ENCODE results near the gene SYNCRIP.
A peak's percentile ranks its signal among the peaks of the same experiment; 100 is the strongest.

The SYNCRIP gene

DNA sequence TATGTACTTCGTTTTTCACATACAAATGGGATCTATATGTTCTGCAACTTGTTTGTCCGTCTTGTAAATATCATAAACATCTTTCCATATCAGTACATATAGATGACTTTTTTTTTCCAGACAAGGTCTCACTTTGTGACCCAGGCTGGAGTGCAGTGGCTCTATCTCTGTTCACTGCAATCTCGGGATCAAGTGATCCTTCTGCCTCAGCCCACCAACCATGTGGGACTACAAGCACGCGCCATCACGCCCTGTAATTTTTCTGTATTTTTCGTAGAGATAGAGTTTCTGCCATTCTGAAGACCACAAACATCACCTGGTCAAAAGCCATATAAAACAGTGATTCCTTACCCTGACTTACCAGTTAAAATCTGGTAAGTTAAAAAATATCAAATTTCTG, 37.7 kb upstream of the SYNCRIP start:
- peak overlapping the region; percentile 77 for H3K4me3 ChIP-seq (ENCODE audit: low read depth, low read length)
- DNase-seq (ENCODE audit: low read depth) = no peak
- TF ChIP-seq, protein P1, sequence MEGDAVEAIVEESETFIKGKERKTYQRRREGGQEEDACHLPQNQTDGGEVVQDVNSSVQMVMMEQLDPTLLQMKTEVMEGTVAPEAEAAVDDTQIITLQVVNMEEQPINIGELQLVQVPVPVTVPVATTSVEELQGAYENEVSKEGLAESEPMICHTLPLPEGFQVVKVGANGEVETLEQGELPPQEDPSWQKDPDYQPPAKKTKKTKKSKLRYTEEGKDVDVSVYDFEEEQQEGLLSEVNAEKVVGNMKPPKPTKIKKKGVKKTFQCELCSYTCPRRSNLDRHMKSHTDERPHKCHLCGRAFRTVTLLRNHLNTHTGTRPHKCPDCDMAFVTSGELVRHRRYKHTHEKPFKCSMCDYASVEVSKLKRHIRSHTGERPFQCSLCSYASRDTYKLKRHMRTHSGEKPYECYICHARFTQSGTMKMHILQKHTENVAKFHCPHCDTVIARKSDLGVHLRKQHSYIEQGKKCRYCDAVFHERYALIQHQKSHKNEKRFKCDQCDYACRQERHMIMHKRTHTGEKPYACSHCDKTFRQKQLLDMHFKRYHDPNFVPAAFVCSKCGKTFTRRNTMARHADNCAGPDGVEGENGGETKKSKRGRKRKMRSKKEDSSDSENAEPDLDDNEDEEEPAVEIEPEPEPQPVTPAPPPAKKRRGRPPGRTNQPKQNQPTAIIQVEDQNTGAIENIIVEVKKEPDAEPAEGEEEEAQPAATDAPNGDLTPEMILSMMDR (IDR thresholded peaks at IDR 0.05; ENCODE audit: control insufficient read depth, extremely low read depth, insufficient read depth) = no peak

DNA sequence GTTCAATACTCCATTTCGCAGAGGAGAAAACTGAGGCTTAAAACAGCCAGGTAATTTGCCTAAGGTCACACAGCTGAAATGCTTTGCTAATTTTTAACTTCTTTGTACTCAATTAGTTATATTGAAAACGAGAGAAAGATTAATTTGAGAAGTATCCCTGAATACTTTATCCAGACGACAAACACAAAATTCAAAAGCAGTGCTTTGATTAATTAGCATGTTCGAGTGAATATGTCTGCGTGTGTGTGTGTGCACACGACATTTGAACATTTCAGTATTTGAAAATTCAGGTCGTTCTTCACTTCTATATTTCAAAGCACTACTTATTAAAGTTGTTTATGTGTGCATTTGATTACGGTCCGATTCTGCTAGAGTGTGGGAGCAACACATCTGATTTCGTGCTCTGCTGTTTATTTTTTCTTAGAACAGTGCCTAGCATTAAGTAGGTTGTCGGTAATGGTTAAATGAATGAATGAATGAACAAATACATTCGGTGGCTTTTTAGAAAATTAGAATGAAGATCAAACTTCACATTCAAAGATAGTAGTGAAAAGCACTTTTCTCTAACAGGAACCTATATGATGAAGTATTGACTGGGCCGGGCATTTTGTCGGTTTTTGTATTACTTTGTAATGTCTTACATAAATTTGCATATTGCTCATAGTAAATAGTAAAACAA, 36.9 kb upstream of the SYNCRIP start:
- DNase-seq (ENCODE audit: low read depth) = no peak
- TF ChIP-seq, protein P1 (IDR thresholded peaks at IDR 0.05; ENCODE audit: control insufficient read depth, extremely low read depth, insufficient read depth) = no peak

DNA sequence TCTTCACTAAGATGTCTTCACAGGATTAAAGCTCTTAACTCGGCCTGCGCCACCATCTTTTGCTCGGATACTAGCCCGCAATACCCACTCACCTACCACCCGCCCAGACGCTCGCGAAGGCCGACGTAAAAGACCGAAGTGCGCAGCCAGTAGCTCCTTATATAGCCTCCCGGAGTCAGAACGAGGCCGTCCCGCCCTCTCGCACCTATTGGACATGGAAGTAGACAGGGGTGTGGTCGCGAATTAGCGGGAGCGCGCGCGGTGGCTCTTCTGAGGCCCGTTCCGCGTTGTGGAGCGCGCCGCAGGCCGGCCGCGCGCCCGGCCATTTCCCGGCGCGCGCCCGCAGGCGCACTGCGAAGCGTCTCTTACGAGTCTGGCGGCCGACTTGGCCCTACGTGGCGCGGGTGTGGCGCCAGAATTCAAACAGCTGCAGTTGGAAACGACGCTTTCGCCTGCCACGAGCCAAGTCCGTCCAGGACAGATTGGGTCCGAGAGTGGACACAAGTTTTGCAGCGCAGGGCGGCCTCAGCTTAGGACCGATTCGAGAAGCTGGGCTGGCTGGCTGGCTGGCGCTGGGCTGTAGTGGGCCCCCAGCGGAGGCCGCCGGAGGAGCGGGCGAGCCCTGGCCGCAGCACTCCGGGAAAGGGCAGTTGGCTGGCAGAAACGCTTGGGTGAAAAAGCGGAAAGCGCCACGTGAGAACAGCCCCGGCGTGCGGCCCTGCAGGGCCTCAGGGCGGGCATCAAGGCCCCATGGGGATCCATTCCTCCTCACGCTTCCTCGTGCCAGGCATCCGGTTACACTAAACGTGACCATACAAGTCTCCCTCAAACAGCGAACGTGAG, 36.1 kb upstream of the SYNCRIP start:
- H3K4me3 ChIP-seq (ENCODE audit: low read depth, low read length) = peak overlapping the region; percentile 77
- TF ChIP-seq, protein P1 (IDR thresholded peaks at IDR 0.05; ENCODE audit: control insufficient read depth, extremely low read depth, insufficient read depth) = no peak
- peak; percentile 94 for DNase-seq (ENCODE audit: low read depth)

More for the DNA sequence above, 36.9 kb upstream of the SYNCRIP start:
- peak overlapping the region; percentile 77 for H3K4me3 ChIP-seq (ENCODE audit: low read depth, low read length)

DNA sequence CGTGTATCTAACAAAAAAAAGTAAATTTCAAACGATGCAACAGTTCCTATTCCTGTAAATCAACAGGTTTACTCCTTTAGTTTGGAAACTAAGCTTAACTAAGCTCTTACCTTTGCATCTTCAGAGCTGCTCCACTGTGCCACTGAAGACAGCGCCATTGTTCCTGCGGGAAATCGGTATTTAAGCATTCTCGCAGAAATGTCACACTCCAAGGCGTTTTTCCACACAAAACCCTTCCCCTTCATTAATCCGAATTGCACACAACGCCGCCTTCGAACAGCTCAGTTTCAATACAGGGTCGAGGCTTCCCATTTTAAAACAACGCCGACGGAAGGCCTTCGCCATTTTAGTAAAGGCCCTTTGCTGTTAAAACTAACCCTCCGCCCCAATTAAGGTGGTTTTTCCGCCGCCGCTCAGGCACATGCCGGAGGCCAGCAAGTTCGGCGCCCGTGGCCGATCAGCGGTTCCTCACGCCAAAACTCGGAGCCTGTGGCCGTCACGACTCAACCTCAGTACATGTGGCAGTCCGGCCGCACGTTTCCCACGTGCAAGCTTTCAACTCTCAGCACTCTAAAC, 35.4 kb upstream of the SYNCRIP start:
- H3K4me3 ChIP-seq (ENCODE audit: low read depth, low read length) = peak overlapping the region; percentile 77
- TF ChIP-seq, protein P1 (IDR thresholded peaks at IDR 0.05; ENCODE audit: control insufficient read depth, extremely low read depth, insufficient read depth) = no peak
- no peak for DNase-seq (ENCODE audit: low read depth)

DNA sequence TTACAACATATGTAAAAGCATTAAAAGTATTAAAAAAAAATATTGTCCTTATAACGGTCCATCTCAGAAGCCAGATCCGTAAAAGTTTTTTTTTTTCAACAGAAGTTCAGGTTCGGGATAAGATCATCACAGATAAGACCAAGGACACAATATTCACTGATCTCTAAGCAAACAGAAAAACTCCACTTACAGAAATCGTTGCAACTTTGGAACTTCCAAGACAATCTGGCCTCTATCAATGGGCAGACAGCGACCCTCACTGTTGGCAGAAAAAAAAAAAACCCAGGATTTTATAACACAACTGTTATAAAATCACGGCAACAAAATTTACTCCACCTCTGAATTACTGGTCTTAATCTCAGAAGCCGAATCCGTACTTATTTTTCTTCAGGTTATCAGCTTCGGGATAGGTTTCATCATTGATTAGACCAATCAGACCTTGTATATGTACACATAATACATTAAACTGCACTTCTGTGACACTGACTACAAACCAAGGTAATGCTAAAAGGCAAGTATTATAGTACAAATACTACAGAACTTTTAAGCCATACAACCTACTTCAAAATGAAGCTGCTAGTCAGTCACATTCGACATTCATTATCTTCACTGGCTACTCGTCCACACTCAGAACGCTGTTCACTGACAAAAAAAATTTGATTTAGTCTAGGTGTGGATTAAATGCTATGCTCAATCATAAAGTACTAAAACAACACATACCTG, 34.7 kb upstream of the SYNCRIP start:
- TF ChIP-seq, protein P1 (IDR thresholded peaks at IDR 0.05; ENCODE audit: control insufficient read depth, extremely low read depth, insufficient read depth) = peak; percentile 17; the same call in 1 of the 2 replicates
- H3K4me3 ChIP-seq (ENCODE audit: low read depth, low read length) = peak overlapping the region; percentile 77

DNA sequence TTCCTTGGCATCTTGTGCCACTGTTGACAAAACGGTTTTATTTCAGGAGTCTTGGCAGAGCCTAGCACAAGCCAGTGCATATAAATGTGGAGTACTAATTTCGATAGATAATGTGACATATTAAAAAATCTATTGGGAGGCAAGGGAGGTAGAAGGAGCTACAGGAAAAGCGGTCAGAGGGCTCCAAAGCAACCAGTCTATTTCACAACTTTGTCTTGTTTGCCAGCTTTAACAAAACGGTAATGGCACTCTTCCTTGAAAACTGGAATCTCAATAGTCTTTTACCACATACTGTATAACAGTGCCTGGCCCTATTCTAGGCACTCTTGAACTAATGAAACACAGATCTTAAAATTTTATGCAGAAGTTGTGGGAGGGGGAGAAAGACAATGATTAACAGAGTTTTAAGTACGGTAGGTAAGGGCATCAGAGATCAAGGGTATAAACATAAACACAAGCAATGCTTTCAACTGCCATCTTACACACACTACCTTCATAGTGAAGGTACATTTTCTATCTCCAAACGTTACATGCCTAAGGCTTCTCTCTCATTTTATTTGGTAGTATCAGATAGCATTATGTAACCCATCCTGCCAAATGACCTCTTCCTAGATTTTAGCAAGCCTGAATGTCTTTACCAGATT, 33.5 kb upstream of the SYNCRIP start:
- H3K4me3 ChIP-seq (ENCODE audit: low read depth, low read length) = peak overlapping the region; percentile 77
- TF ChIP-seq, protein P1 (IDR thresholded peaks at IDR 0.05; ENCODE audit: control insufficient read depth, extremely low read depth, insufficient read depth) = no peak
- DNase-seq (ENCODE audit: low read depth) = no peak

More for the DNA sequence above, 34.7 kb upstream of the SYNCRIP start:
- no peak for DNase-seq (ENCODE audit: low read depth)
